ENCODE results near the gene C2CD4D. TPM values are rescaled to one million over a fixed set of nuclear protein-coding genes. Genes with fewer than 3 reads are reported as not detected.

The C2CD4D gene
- total RNA-seq, 1 donor from 2014 or later, result not detected

DNA sequence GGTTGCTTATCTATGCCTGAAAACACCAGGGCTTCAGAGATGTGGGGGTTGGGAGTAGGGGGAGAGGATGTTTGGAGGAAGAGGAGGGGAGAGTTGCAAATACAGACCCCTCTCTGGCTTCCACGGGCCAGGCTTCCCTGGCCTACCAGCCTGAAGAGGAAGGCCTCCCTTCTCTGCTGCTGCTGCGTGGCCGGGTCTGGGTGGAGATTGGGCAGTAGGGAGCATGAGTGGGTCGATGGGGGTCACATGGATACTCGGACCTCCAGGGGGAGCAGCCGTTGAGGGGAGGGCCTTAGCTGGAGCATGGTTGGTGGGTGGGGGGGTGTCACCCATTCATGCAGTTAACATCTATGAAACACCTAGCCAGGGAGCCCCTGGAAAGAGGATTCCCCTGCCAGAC, 9.6 kb downstream of the C2CD4D start:
- no peak for TF ChIP-seq POLR2AphosphoS5 (IDR thresholded peaks at IDR 0.05; ENCODE audit: insufficient read depth in 1 of 2, low read depth in 1 of 2)
- TF ChIP-seq POLR2A (IDR thresholded peaks at IDR 0.05), result no peak
- TF ChIP-seq, protein P1, sequence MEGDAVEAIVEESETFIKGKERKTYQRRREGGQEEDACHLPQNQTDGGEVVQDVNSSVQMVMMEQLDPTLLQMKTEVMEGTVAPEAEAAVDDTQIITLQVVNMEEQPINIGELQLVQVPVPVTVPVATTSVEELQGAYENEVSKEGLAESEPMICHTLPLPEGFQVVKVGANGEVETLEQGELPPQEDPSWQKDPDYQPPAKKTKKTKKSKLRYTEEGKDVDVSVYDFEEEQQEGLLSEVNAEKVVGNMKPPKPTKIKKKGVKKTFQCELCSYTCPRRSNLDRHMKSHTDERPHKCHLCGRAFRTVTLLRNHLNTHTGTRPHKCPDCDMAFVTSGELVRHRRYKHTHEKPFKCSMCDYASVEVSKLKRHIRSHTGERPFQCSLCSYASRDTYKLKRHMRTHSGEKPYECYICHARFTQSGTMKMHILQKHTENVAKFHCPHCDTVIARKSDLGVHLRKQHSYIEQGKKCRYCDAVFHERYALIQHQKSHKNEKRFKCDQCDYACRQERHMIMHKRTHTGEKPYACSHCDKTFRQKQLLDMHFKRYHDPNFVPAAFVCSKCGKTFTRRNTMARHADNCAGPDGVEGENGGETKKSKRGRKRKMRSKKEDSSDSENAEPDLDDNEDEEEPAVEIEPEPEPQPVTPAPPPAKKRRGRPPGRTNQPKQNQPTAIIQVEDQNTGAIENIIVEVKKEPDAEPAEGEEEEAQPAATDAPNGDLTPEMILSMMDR (IDR thresholded peaks at IDR 0.05), result no peak
- no peak overlapping the region for H3K4me3 ChIP-seq
- no peak overlapping the region for H3K27ac ChIP-seq
- intact Hi-C loops (cut with DNase I), result no loop called here
- H3K27me3 ChIP-seq, result no peaks in the 10 kb centered on the region
- no peaks in the 10 kb centered on the region for H3K9me3 ChIP-seq
- no peak for DNase-seq (ENCODE audit: extremely low spot score in 2 of 2)
- H3K4me1 ChIP-seq, result peaks cover 25% of the 10 kb centered on the region
- no peaks in the 10 kb centered on the region for H3K36me3 ChIP-seq

DNA sequence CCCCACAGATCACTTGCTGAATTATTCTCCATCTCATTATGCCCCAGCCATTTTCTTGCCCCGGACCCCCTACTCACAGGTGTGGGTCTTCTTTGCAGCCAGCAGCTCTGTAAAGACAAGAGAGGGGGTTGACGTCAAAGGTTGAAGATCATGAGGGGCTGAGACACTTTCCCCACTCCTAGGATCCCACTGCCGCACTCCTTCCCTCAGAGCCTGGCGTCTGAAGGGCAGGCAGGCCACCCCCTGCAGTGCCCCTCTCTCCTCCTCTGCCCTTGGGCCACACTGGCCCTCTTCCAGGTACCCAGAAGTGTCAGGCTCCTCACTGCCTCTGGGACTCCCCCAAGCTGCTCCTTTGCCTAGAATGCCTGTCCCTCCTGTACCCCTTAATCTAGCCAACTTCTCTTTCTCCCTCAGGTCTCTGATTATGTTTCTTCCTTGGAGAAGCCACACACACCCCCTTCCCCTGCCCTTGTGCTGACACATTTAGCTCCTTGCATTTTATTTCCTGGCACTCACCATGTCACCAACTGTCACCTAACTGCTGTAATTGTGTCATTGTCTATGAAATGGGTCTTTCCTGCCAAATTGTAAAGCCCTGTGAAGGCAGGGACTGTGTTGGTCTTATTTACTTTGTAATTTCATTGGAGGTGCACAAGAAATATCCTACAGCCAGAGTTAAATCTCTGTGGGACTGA, 10.1 kb downstream of the C2CD4D start:
- Histone ChIP-seq H3K36me3 (no peaks in the 10 kb centered on the region), H3K27ac (no peak overlapping the region), H3K9me3 (no peaks in the 10 kb centered on the region), H3K4me3 (no peak overlapping the region), H3K4me1 (peaks cover 25% of the 10 kb centered on the region), H3K27me3 (no peaks in the 10 kb centered on the region)
- DNase-seq (ENCODE audit: extremely low spot score in 2 of 2), result no peak
- TF ChIP-seq, protein P1 (IDR thresholded peaks at IDR 0.05), result no peak
- TF ChIP-seq POLR2AphosphoS5 (IDR thresholded peaks at IDR 0.05; ENCODE audit: insufficient read depth in 1 of 2, low read depth in 1 of 2) (no peak), POLR2A (IDR thresholded peaks at IDR 0.05) (no peak)
- intact Hi-C loops (cut with DNase I), result no loop called here

DNA sequence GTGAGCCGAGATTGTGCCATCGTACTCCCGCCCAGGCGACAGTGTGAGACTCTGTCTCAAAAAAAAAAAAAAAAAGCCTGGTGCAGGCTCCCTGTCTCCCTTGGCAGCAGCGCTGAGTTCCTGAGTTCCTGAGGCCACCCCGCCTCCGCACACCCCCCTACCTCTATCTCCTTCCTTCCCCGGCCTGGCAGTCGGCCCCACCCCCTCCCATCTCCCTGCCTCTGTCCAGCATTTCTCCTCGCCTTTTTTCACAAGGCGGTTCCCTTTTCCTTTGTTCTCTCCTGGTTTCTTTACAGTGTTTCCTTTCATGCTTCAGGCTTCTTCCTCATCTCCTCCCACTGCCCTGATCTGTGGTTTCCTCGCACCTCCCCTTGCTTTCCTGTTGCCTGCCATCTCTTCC, 10.7 kb downstream of the C2CD4D start:
- H3K4me3 ChIP-seq, result no peak overlapping the region
- no peaks in the 10 kb centered on the region for H3K36me3 ChIP-seq
- H3K27me3 ChIP-seq, result no peaks in the 10 kb centered on the region
- H3K4me1 ChIP-seq, result peaks cover 25% of the 10 kb centered on the region
- no peaks in the 10 kb centered on the region for H3K9me3 ChIP-seq
- TF ChIP-seq POLR2AphosphoS5 (IDR thresholded peaks at IDR 0.05; ENCODE audit: insufficient read depth in 1 of 2, low read depth in 1 of 2), result no peak
- no peak overlapping the region for H3K27ac ChIP-seq
- DNase-seq (ENCODE audit: extremely low spot score in 2 of 2), result no peak
- intact Hi-C loops (cut with DNase I), result no loop called here

DNA sequence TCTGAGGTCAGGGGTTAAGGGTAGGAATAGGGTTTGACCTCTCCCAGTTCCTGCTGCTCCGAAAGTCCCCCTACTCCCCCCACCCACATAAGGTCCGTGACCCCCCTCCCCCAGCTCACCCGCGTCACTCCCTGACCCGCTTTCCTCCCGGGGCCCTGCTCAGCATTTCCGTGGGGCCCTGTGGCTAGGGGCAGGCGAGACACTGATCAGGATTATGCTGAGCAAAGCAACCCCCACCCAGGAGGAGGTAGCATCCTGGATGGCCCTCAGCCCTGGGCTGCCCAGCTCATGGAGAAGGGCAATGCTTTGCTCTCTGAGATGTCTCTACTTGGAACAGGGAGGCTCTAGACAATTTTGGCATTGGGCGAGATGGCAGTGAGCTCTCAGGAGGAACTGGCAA, 11.8 kb downstream of the C2CD4D start:
- H3K4me1 ChIP-seq, result peaks cover 21% of the 10 kb centered on the region

DNA sequence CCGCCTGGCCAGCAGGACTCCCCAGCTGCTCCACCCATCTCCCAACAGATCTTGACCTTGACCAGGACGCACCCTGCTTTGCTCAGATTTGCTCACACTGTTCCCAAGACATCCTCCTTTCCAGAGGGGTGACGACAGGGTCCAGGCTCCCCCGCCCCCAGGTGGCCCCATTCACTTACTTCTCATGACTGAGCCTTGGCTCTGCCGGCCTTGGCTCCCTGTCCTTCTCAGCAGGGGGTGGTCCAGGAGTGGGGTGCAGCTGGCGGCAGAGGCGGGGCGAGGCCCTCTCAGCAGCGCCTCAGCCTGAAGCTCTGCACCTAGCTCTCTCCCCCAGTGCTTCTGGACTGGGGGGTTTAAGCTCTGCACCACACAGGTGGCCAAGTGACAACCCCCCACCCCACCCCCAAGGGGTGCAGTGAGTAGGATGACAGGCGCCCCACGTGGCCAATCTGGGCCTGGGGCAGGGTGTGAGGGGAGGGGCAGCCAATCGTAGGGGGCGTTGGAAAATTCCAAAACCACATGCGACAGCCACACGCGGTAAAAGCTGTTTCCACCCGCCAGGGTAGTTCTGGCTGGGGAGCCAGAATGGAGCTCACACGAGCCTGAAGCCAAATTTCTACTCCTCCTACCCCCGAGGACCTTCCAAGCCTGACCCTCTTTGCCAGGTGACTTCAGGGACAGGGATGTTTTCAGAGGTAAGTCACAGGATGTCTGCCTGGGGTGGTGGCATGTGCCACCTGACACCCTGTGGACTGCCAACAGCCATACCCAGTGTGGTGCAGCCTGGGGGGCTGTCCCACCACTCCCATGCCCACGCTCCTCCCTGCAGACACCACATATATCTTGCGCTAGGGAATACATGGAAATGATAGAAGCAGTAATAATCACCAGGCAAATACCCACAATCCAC, 13.6 kb downstream of the C2CD4D start:
- intact Hi-C loops (cut with DNase I), result no loop called here
- H3K4me1 ChIP-seq, result peaks cover 9% of the 10 kb centered on the region
- H3K27me3 ChIP-seq, result no peaks in the 10 kb centered on the region
- H3K27ac ChIP-seq, result no peak overlapping the region
- H3K9me3 ChIP-seq, result no peaks in the 10 kb centered on the region
- no peak overlapping the region for H3K4me3 ChIP-seq
- TF ChIP-seq, protein P1 (IDR thresholded peaks at IDR 0.05), result no peak
- TF ChIP-seq POLR2AphosphoS5 (IDR thresholded peaks at IDR 0.05; ENCODE audit: insufficient read depth in 1 of 2, low read depth in 1 of 2), result no peak
- TF ChIP-seq POLR2A (IDR thresholded peaks at IDR 0.05), result no peak
- no peak for DNase-seq (ENCODE audit: extremely low spot score in 2 of 2)
- H3K36me3 ChIP-seq, result no peaks in the 10 kb centered on the region

More for the DNA sequence above, 11.8 kb downstream of the C2CD4D start:
- Histone ChIP-seq H3K4me3 (no peak overlapping the region), H3K27me3 (no peaks in the 10 kb centered on the region), H3K36me3 (no peaks in the 10 kb centered on the region), H3K9me3 (no peaks in the 10 kb centered on the region), H3K27ac (no peak overlapping the region)
- no peak for DNase-seq (ENCODE audit: extremely low spot score in 2 of 2)
- intact Hi-C loops (cut with DNase I), result no loop called here
- TF ChIP-seq, protein P1 (IDR thresholded peaks at IDR 0.05), result no peak
